Ovary (tissue), 9 donors: ENCODE results near the gene IL1R2. TPM values are rescaled to one million over a fixed set of nuclear protein-coding genes. Genes with fewer than 3 reads are reported as not detected.

ENCODE experiments used
- DNase-seq, 5 donors: peaks; one replicate each; pipeline ENCODE4 v3.0.0-alpha.2; 2019 to 2020
- H3K27ac ChIP-seq, 2 donors: fragments of 200-600 bp; one replicate each; pipeline versions ENCODE4 v1.5.1 to v1.8.0; 2019 to 2022
- H3K27me3 ChIP-seq: fragments of 200-600 bp; one replicate; pipeline ENCODE4 v1.8.0; 2022
- H3K36me3 ChIP-seq: fragments of 200-600 bp; sonication (generic); one replicate; pipeline ENCODE4 v1.5.1; 2019
- H3K4me1 ChIP-seq: one replicate; pipeline ENCODE4 v1.8.1; 2013; ENCODE audit warnings: mild to moderate bottlenecking, moderate library complexity; ENCODE audit not compliant: insufficient read depth
- H3K4me3 ChIP-seq: fragments of 200-600 bp; sonication (generic); one replicate; pipeline ENCODE4 v1.5.1; 2017
- H3K9me3 ChIP-seq, 2 donors: fragments of 200-600 bp in 1 of 2; sonication (generic) in 1 of 2; one replicate each; pipeline versions ENCODE4 v1.5.1 to v1.8.1; 2013 to 2019; ENCODE audit warnings: mild to moderate bottlenecking in 1 of 2, moderate library complexity in 1 of 2
- EP300 ChIP-seq: sonication (generic); formaldehyde crosslinking; IDR thresholded peaks from one replicate; pipeline ENCODE4 v1.6.1; 2017; ENCODE audit warnings: antibody characterized with exemption
- POLR2A ChIP-seq: fragments of 450-650 bp; IDR thresholded peaks from one replicate; pipeline ENCODE4 v1.6.1; 2017; ENCODE audit warnings: antibody characterized with exemption, mild to moderate bottlenecking, moderate library complexity
- WGBS, 3 donors: extraction: QIAGEN DNeasy Blood & Tissue Kit in 1 of 3; methylation state at CpG; one replicate each; pipeline versions ENCODE4 v1.1.5 to v1.1.7; 2013 to 2017; 5-methylcytosine and 5-hydroxymethylcytosine counted together
- intact Hi-C, 4 donors: fragments of 100-400 bp; cut with DNase I; formaldehyde crosslinking; loops; one replicate each; pipeline versions ENCODE4 v1.11.0 to v1.15.1; 2022 to 2023
- polyA plus RNA-seq, 2 donors: library from polyadenylated mRNA; stranded (reverse); fragments of 200-250 nt in 1 of 2; fragments of 350-450 nt in 1 of 2; fragmentation: Illumina TruSeq in 1 of 2; extraction: RNeasy Lipid Tissue Mini Kit (QIAGEN cat#74804) in 1 of 2; gene quantifications; one replicate each; pipeline ENCODE4 v1.2.3, GENCODE V29; 2013 to 2014
- total RNA-seq, 7 donors: library from RNA; depleted of rRNA in 2 of 7; stranded (reverse); fragments of >200 nt in 2 of 7; fragmentation: NEBNext Ultra II Directional in 3 of 7; extraction: Animal tissue kit (Norgen Biotek cat#: 25700) in 3 of 7; gene quantifications; one replicate each; pipeline versions ENCODE4 v1.1.0 to v1.2.4, GENCODE V29; 2016 to 2023
- TF ChIP-seq, protein P1 (sequence below), 3 donors: fragments of 450-650 bp in 2 of 3; fragments of 200-600 bp in 1 of 3; IDR thresholded peaks; one replicate each; pipeline versions ENCODE4 v1.5.1 to v1.8.0; 2016 to 2022; ENCODE audit warnings: antibody characterized with exemption in 3 of 3, mild to moderate bottlenecking in 1 of 3
- donor health status: DM: no; HTN: no; CAD: no; lungs with moderate emphysema.
- donor health status: DM: no; HTN: no; CAD: no.
- donor health status: Bipolar disorder and iron deficiency.
- donor health status: DM: yes; HTN: yes; CAD: no.
- donor health status: DM: no; HTN: no; CAD: no.
- donor health status: DM: yes; HTN: yes; CAD: no.

IL1R2 gene
- total and polyA plus RNA-seq, 9 donors: 0.15 to 8.7 (median 1.1) TPM

DNA sequence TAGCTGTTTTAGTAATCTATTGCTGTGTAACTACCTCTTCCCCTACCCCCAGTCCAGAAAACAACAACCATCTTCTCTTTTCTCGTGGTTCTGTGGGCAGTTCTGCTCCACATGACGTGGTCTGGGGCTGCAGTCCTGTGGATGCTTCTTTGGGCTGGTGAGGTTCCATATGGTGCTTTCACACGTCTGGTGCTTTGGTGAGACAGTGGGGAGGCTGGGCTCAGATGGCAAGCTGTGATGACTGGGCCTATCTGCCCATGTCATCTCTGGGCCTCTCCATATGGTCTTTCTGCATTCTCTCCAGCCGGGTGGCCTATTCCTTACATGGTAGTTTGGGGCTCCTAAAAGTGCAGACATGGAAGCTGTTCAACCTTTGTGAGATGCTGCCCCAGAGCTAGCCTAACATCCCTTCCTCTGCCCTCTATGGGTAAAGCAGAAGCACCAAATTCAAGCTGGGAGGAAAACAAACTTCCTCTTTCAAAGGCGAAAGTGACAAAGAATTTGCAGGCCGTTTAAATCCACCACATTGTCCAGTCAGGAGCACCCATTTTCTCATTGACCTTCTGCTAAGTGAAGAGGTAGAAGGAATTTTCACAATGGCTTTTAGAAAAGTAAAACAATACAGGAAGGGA, 82.5 kb downstream of the IL1R2 start:
- Histone ChIP-seq H3K36me3 (no peaks in the 10 kb centered on the region), H3K27ac (no peak overlapping the region), H3K4me1 (peaks cover 7% of the 10 kb centered on the region), H3K27me3 (no peaks in the 10 kb centered on the region), H3K9me3 (no peaks in the 10 kb centered on the region), H3K4me3 (no peak overlapping the region)
- TF ChIP-seq, protein P1, sequence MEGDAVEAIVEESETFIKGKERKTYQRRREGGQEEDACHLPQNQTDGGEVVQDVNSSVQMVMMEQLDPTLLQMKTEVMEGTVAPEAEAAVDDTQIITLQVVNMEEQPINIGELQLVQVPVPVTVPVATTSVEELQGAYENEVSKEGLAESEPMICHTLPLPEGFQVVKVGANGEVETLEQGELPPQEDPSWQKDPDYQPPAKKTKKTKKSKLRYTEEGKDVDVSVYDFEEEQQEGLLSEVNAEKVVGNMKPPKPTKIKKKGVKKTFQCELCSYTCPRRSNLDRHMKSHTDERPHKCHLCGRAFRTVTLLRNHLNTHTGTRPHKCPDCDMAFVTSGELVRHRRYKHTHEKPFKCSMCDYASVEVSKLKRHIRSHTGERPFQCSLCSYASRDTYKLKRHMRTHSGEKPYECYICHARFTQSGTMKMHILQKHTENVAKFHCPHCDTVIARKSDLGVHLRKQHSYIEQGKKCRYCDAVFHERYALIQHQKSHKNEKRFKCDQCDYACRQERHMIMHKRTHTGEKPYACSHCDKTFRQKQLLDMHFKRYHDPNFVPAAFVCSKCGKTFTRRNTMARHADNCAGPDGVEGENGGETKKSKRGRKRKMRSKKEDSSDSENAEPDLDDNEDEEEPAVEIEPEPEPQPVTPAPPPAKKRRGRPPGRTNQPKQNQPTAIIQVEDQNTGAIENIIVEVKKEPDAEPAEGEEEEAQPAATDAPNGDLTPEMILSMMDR (IDR thresholded peaks at IDR 0.05): no peak
- TF ChIP-seq POLR2A: no peak
- no peak for TF ChIP-seq EP300
- whole genome bisulfite sequencing, 3 donors: 74 to 86% (median 82%) methylated on average over 6 of the region's 6 CpGs
- no peak for DNase-seq
- intact Hi-C loops: no loop called here

DNA sequence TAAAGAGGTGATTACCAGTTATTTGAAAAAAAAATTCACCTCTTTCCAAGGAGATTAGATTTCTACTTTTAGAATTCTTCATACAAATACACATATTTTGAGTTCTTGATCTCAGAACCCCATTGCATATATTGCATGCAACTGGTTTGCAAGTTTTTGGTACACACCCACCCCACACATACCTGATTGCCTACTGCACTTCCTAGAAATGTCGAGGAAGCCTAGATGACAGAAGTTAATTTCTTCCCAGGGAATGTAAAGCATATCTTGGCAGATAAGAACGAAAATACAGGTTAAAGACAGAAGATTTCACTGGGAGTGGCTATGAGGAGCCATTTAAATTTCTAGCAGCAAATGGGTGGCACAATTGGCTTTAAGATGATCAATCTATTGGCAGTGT, 83.7 kb downstream of the IL1R2 start:
- WGBS, 3 donors: 78 to 86% (median 80%) methylated on average over 2 of the region's 2 CpGs
- Histone ChIP-seq H3K9me3 (no peaks in the 10 kb centered on the region), H3K4me3 (no peak overlapping the region), H3K27ac (no peak overlapping the region), H3K36me3 (no peaks in the 10 kb centered on the region), H3K27me3 (no peaks in the 10 kb centered on the region), H3K4me1 (peaks cover 1% of the 10 kb centered on the region)
- no peak for DNase-seq
- TF ChIP-seq, protein P1 (IDR thresholded peaks at IDR 0.05): no peak
- TF ChIP-seq EP300 (no peak), POLR2A (no peak)
- intact Hi-C loops: no loop called here

GRCh38 chr2:102076512-102076911, 84.8 kb downstream of the IL1R2 start:
- Histone ChIP-seq H3K9me3 (no peaks in the 10 kb centered on the region), H3K4me1 (no peaks in the 10 kb centered on the region), H3K27ac (no peak overlapping the region), H3K27me3 (no peaks in the 10 kb centered on the region), H3K4me3 (no peak overlapping the region), H3K36me3 (no peaks in the 10 kb centered on the region)
- DNase-seq: no peak
- TF ChIP-seq, protein P1 (IDR thresholded peaks at IDR 0.05): no peak
- no peak for TF ChIP-seq POLR2A
- TF ChIP-seq EP300: no peak
- intact Hi-C loops: no loop called here

Other genes starting within 250 kb of the IL1R2 start
- gene IL1R1, start 150.8 kb downstream of the IL1R2 start, total RNA-seq: 100 to 1,000 TPM in 2 of 7 donors, 10 to 100 TPM in 4, 1 to 10 TPM in 1; 6.5 to 142 (median 36.5) TPM
- 10 to 100 TPM; 36.3 to 76.7 TPM for gene IL1R1, start 150.8 kb downstream of the IL1R2 start, polyA plus RNA-seq
- 1 to 10 TPM in 3 of 7 donors, under 1 TPM in 1, not detected in 3; 0.26 to 2.0 (median 1.6) TPM for gene IL1RL2, start 195.1 kb downstream of the IL1R2 start, total RNA-seq
- gene IL1RL2, start 195.1 kb downstream of the IL1R2 start, polyA plus RNA-seq: 1 to 10 TPM in 1 of 2 donors, under 1 TPM in 1; 0.24 to 1.1 TPM